Kidney capillary endothelial cell (primary cell): Measurements from ENCODE around the gene HOMEZ.

Experiments used
- DNase-seq: peaks from one replicate; pipeline ENCODE4 v3.0.0-alpha.2; 2018; ENCODE audit warnings: low spot score

The HOMEZ gene

GRCh38 chr14:23307687-23308644 lies 22.0 kb upstream of the HOMEZ start:
- DNase-seq = no peak

- DNase-seq = no peak
Measured at GRCh38 chr14:23307146-23307530, 21.2 kb upstream of the HOMEZ start.

- DNase-seq = peak; percentile 66
Measured at GRCh38 chr14:23306412-23307145, 20.6 kb upstream of the HOMEZ start, which contains the start of gene BCL2L2. BCL2L2 (plus strand) TSS chr14:23306833; CDS start chr14:23307768, 935 bp downstream.

- peak; percentile 25 for DNase-seq
Measured at GRCh38 chr14:23302290-23303225, 16.6 kb upstream of the HOMEZ start, which contains the start of gene PPP1R3E. PPP1R3E (minus strand) TSS chr14:23302859; CDS start chr14:23302576, 283 bp downstream.

GRCh38 chr14:23301969-23302289 lies 16.0 kb upstream of the HOMEZ start:
- no peak for DNase-seq

- peak; percentile 98 for DNase-seq
Measured at GRCh38 chr14:23301288-23301968, 15.5 kb upstream of the HOMEZ start.

- peak; percentile 28 for DNase-seq
Measured at GRCh38 chr14:23300687-23301223, 14.8 kb upstream of the HOMEZ start.

GRCh38 chr14:23299986-23300686 lies 14.2 kb upstream of the HOMEZ start:
- no peak for DNase-seq

GRCh38 chr14:23299211-23299957 lies 13.5 kb upstream of the HOMEZ start:
- peak; percentile 33 for DNase-seq

- no peak for DNase-seq
Measured at GRCh38 chr14:23297611-23298277, 11.8 kb upstream of the HOMEZ start.

- no peak for DNase-seq
Measured at GRCh38 chr14:23297096-23297495, 11.2 kb upstream of the HOMEZ start.

- no peak for DNase-seq
Measured at GRCh38 chr14:23296012-23296777, 10.3 kb upstream of the HOMEZ start.

GRCh38 chr14:23294734-23295561 lies 9.0 kb upstream of the HOMEZ start:
- peak; percentile 61 for DNase-seq

- no peak for DNase-seq
Measured at GRCh38 chr14:23286902-23287479, 1.1 kb upstream of the HOMEZ start.

GRCh38 chr14:23285530-23286019 lies 357 bp downstream of the HOMEZ start:
- peak; percentile 4 for DNase-seq

- no peak for DNase-seq
Measured at GRCh38 chr14:23284654-23285529, 1.0 kb downstream of the HOMEZ start.
